Body of pancreas (tissue), 4 donors: ENCODE results near the gene HSPG2.

Source experiments
- POLR2A ChIP-seq, 3 donors: fragments of 450-650 bp; IDR thresholded peaks; one replicate each; pipeline ENCODE4 v1.6.1; 2016; ENCODE audit warnings: antibody characterized with exemption in 3 of 3, mild to moderate bottlenecking in 2 of 3
- TF ChIP-seq, protein P1 (sequence below), 7 experiments: fragments of 450-650 bp in 4 of 7; fragments of 200-600 bp in 3 of 7; sonication (generic) in 3 of 7; IDR thresholded peaks; one replicate each; pipeline ENCODE4 v1.5.1; 2016 to 2019; ENCODE audit warnings: antibody characterized with exemption in 7 of 7

DNA sequence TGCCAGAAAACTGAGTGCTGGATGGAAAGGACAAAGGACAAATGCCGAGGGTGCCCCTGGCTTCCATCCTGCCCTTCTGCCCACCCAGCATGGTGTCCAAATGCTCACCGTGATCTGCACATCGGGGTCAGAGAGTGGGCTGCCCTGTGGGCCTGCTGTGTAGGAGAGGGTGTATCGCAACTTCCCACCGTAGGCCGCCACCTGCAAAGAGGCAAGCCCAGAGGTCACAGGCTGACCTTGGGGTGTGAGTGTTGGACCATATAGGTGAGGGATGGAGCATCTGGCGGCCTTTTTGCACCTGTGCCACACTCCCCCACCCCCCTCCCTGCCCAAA, 71.5 kb downstream of the HSPG2 start:
- TF ChIP-seq, protein P1, sequence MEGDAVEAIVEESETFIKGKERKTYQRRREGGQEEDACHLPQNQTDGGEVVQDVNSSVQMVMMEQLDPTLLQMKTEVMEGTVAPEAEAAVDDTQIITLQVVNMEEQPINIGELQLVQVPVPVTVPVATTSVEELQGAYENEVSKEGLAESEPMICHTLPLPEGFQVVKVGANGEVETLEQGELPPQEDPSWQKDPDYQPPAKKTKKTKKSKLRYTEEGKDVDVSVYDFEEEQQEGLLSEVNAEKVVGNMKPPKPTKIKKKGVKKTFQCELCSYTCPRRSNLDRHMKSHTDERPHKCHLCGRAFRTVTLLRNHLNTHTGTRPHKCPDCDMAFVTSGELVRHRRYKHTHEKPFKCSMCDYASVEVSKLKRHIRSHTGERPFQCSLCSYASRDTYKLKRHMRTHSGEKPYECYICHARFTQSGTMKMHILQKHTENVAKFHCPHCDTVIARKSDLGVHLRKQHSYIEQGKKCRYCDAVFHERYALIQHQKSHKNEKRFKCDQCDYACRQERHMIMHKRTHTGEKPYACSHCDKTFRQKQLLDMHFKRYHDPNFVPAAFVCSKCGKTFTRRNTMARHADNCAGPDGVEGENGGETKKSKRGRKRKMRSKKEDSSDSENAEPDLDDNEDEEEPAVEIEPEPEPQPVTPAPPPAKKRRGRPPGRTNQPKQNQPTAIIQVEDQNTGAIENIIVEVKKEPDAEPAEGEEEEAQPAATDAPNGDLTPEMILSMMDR (IDR thresholded peaks at IDR 0.05) = no peak
- TF ChIP-seq POLR2A (IDR thresholded peaks at IDR 0.05) = no peak
